OCI-LY7 (cell line): Measurements from ENCODE around the gene ANO4. TPM values are rescaled to one million over a fixed set of nuclear protein-coding genes. Genes with fewer than 3 reads are reported as not detected.

ENCODE experiments used
- BruUV-seq: library from RNA; stranded (reverse); fragments of 400-500 nt; replicated peaks from 2 replicates; lab custom pipeline; 2021; lab: Mats Ljungman, UMichigan
- CTCF ChIA-PET: fragments of 300-600 bp; sonication (Branson Sonifier 250); formaldehyde crosslinking; loops from one replicate; lab custom pipeline; 2022; ENCODE audit warnings: antibody characterized with exemption; ENCODE audit not compliant: unreplicated experiment; lab: Charles Lee
- POLR2A ChIA-PET: fragments of 300-600 bp; sonication (Branson Sonifier 250); formaldehyde crosslinking; loops from one replicate; lab custom pipeline; 2022; ENCODE audit warnings: antibody characterized with exemption; lab: Charles Lee
- DNase-seq: peaks from one replicate; pipeline ENCODE4 v3.0.0-alpha.2; 2015; ENCODE audit warnings: low spot score
- H2AFZ ChIP-seq: fragments of 200-600 bp; sonication (generic), shearing (Covaris generic); 2 replicates; pipeline ENCODE4 v1.6.1; 2014; ENCODE audit warnings: mild to moderate bottlenecking, antibody characterized with exemption, low read length, moderate library complexity
- H3K27ac ChIP-seq: fragments of 200-600 bp; sonication (generic); 2 replicates; pipeline ENCODE4 v1.5.1; 2014; ENCODE audit warnings: mixed run types, low read depth, mild to moderate bottlenecking, moderate library complexity, low read length, inconsistent platforms; ENCODE audit not compliant: poor library complexity, severe bottlenecking
- H3K36me3 ChIP-seq: fragments of 200-600 bp; sonication (generic); 2 replicates; pipeline ENCODE4 v1.6.1; 2014; ENCODE audit warnings: mild to moderate bottlenecking, antibody characterized with exemption, low read length, moderate library complexity, mixed read lengths; ENCODE audit not compliant: insufficient read depth
- H3K4me1 ChIP-seq: fragments of 200-600 bp; sonication (generic); 2 replicates; pipeline ENCODE4 v1.5.1; 2014; ENCODE audit warnings: mild to moderate bottlenecking, low read length; ENCODE audit not compliant: insufficient read depth, poor library complexity, severe bottlenecking
- H3K4me2 ChIP-seq: fragments of 200-600 bp; sonication (generic); 2 replicates; pipeline ENCODE4 v1.6.1; 2014; ENCODE audit warnings: mild to moderate bottlenecking, low read length
- H3K4me3 ChIP-seq: fragments of 200-600 bp; sonication (generic); 2 replicates; pipeline ENCODE4 v1.5.1; 2014; ENCODE audit warnings: mild to moderate bottlenecking, low read depth, low read length; ENCODE audit not compliant: poor library complexity, severe bottlenecking
- H3K79me2 ChIP-seq: fragments of 200-600 bp; sonication (generic); 2 replicates; pipeline ENCODE4 v1.6.1; 2016; ENCODE audit warnings: low read depth, mild to moderate bottlenecking, low read length, moderate library complexity, mixed read lengths; ENCODE audit not compliant: insufficient read depth
- H3K9me2 ChIP-seq: fragments of 200-600 bp; sonication (generic); 2 replicates; pipeline ENCODE4 v1.6.1; 2016; ENCODE audit warnings: mild to moderate bottlenecking, low read length, mixed read lengths; ENCODE audit not compliant: insufficient read depth
- H3K9me3 ChIP-seq: fragments of 200-600 bp; sonication (generic); 2 replicates; pipeline ENCODE4 v1.6.1; 2014; ENCODE audit warnings: mild to moderate bottlenecking, mixed run types, low read length, mixed read lengths
- H4K20me1 ChIP-seq: fragments of 200-600 bp; sonication (generic); 2 replicates; pipeline ENCODE4 v1.6.1; 2014; ENCODE audit warnings: mild to moderate bottlenecking, antibody characterized with exemption, low read length, moderate library complexity, mixed read lengths; ENCODE audit not compliant: insufficient read depth
- EZH2phosphoT487 ChIP-seq: fragments of 200-600 bp; sonication (generic); IDR thresholded peaks from 2 replicates; pipeline ENCODE4 v1.6.1; 2018; ENCODE audit warnings: low read depth, borderline replicate concordance, mild to moderate bottlenecking, mixed run types, antibody characterized with exemption, low read length, moderate library complexity, mixed read lengths
- intact Hi-C: fragments of 100-400 bp; cut with micrococcal nuclease; formaldehyde crosslinking; loops from one replicate; pipeline ENCODE4 v1.10.0; 2022; ENCODE audit not compliant: unreplicated experiment
- total RNA-seq, 2 experiments: library from RNA; depleted of rRNA in 1 of 2; stranded (reverse); fragments of >200 nt in 1 of 2; shearing (Covaris generic) in 1 of 2; gene quantifications; 2 replicates each; pipeline ENCODE4 v1.2.3, GENCODE V29; 2014 to 2022
- TF ChIP-seq, protein P1 (sequence below): fragments of 200-600 bp; sonication (generic); conservative IDR thresholded peaks from 2 replicates; pipeline ENCODE4 v1.5.1; 2014; ENCODE audit warnings: mild to moderate bottlenecking, antibody characterized with exemption, low read length, moderate library complexity, mixed read lengths

The ANO4 gene
- total RNA-seq, 2 experiments from 2014 or later: not detected

DNA sequence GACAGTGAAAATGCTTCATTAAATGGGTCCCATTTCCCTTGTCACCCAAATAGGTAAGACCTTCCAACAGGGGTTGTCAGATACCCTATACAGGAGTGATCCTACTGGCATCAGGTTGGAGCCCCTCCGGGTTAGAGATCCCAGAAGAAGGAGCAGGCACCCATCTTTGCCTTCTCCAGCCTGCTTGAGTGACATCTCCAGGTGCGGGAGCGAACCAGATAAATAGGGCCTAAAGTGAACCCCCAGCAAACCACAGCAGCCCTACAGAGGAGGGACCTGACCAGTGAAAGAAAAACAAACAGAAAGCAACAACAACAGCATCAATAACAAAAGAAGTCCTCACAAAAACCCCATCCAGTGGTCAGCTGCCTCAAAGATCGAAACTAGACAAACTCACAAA, 233.2 kb downstream of the ANO4 start:
- no peaks in the 10 kb centered on the region for H3K4me1 ChIP-seq
- no peaks in the 10 kb centered on the region for H4K20me1 ChIP-seq
- BruUV-seq: no TSS peak
- no peak overlapping the region for H3K4me2 ChIP-seq
- no peaks in the 10 kb centered on the region for H3K36me3 ChIP-seq
- TF ChIP-seq, protein P1, sequence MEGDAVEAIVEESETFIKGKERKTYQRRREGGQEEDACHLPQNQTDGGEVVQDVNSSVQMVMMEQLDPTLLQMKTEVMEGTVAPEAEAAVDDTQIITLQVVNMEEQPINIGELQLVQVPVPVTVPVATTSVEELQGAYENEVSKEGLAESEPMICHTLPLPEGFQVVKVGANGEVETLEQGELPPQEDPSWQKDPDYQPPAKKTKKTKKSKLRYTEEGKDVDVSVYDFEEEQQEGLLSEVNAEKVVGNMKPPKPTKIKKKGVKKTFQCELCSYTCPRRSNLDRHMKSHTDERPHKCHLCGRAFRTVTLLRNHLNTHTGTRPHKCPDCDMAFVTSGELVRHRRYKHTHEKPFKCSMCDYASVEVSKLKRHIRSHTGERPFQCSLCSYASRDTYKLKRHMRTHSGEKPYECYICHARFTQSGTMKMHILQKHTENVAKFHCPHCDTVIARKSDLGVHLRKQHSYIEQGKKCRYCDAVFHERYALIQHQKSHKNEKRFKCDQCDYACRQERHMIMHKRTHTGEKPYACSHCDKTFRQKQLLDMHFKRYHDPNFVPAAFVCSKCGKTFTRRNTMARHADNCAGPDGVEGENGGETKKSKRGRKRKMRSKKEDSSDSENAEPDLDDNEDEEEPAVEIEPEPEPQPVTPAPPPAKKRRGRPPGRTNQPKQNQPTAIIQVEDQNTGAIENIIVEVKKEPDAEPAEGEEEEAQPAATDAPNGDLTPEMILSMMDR: no peak
- TF ChIP-seq EZH2phosphoT487: no peak
- H3K9me2 ChIP-seq: no peaks in the 10 kb centered on the region
- H2AFZ ChIP-seq: no peak overlapping the region
- intact Hi-C loops: no loop called here
- POLR2A ChIA-PET: no interaction called here
- H3K9me3 ChIP-seq: no peaks in the 10 kb centered on the region
- no peak for DNase-seq
- H3K79me2 ChIP-seq: no peaks in the 10 kb centered on the region
- no peak overlapping the region for H3K27ac ChIP-seq
- no peak overlapping the region for H3K4me3 ChIP-seq
- CTCF ChIA-PET: no interaction called here

DNA sequence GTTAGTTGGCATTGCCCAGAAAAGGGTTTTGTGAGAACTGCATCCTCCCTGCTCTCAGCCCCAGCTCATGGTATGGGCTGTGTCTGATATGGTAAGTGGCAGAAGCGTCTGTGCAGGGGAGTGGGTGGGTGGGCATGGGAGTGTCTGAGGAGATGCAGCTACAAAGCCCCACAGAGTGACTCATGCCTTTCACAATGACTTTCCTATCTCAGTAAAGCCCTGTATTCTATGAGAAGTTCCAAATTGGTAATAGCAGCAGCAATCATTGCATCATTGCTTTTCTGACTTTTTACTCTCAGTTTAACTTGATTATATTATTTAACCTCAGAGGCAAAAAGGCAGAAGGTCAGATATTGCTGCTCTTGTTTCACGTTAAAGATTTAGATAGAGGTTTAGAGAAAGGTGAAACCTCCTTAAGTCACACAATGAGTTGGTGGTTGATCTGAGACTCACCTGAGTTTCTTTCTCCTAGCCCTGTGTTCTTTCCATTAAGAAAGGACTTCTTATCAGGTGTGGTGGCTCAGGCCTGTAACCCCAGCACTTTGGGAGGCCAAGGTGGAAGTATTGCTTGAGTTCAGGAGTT, 243.8 kb downstream of the ANO4 start:
- no peak for DNase-seq
- Histone ChIP-seq H3K27ac (no peak overlapping the region), H4K20me1 (no peaks in the 10 kb centered on the region), H3K9me3 (no peaks in the 10 kb centered on the region), H3K4me3 (no peak overlapping the region), H3K9me2 (no peaks in the 10 kb centered on the region), H3K79me2 (no peaks in the 10 kb centered on the region), H3K4me2 (no peak overlapping the region), H3K4me1 (no peaks in the 10 kb centered on the region), H3K36me3 (no peaks in the 10 kb centered on the region), H2AFZ (no peak overlapping the region)
- intact Hi-C loops: no loop called here
- TF ChIP-seq EZH2phosphoT487: no peak
- TF ChIP-seq, protein P1: no peak
- BruUV-seq: no TSS peak
- CTCF ChIA-PET: no interaction called here
- POLR2A ChIA-PET: interaction anchor here (0.6 kb wide), 1 partner anchor 231 kb away, joined by 4 read pairs; no protein-coding TSS in a partner anchor

GRCh38 chr12:101039848-101040531, 245.4 kb downstream of the ANO4 start:
- no peak overlapping the region for H3K27ac ChIP-seq
- no peak overlapping the region for H3K4me3 ChIP-seq
- DNase-seq: no peak
- no TSS peak for BruUV-seq
- H3K9me3 ChIP-seq: no peaks in the 10 kb centered on the region
- ChIA-PET POLR2A (no interaction called here), CTCF (no interaction called here)
- no peaks in the 10 kb centered on the region for H4K20me1 ChIP-seq
- no peaks in the 10 kb centered on the region for H3K79me2 ChIP-seq
- no peaks in the 10 kb centered on the region for H3K9me2 ChIP-seq
- intact Hi-C loops: no loop called here
- H3K4me1 ChIP-seq: no peaks in the 10 kb centered on the region
- no peak overlapping the region for H3K4me2 ChIP-seq
- no peak overlapping the region for H2AFZ ChIP-seq
- no peaks in the 10 kb centered on the region for H3K36me3 ChIP-seq
- TF ChIP-seq, protein P1: no peak
- TF ChIP-seq EZH2phosphoT487: no peak
